Gastrocnemius medialis (tissue), 4 donors: Measurements from ENCODE around the gene REN. TPM values are rescaled to one million over a fixed set of nuclear protein-coding genes. Genes with fewer than 3 reads are reported as not detected.

Experiments
- ATAC-seq, 2 donors: fragments of 150-250 bp; one replicate each; pipeline ENCODE4 v1.9.1; 2016
- DNase-seq, 2 donors: peaks; one replicate each; pipeline ENCODE4 v3.0.0-alpha.2; 2019
- H3K27ac ChIP-seq, 4 donors: fragments of 200-600 bp; sonication (generic); 1 replicate in 1 of 4; 2 replicates in 3 of 4; pipeline ENCODE4 v1.5.1; 2016 to 2018; ENCODE audit warnings: mild to moderate bottlenecking in 2 of 4, moderate library complexity in 1 of 4
- H3K27me3 ChIP-seq, 3 donors: fragments of 200-600 bp; sonication (generic) in 2 of 3; 1 replicate in 1 of 3; 2 replicates in 2 of 3; pipeline versions ENCODE4 v1.5.1 to v1.6.0; 2016 to 2019; ENCODE audit warnings: mild to moderate bottlenecking in 1 of 3, moderate library complexity in 1 of 3
- H3K36me3 ChIP-seq, 2 donors: fragments of 200-600 bp; sonication (generic) in 1 of 2; one replicate each; pipeline ENCODE4 v1.5.1; 2017 to 2018
- H3K4me1 ChIP-seq, 2 donors: fragments of 200-600 bp; sonication (generic) in 1 of 2; one replicate each; pipeline ENCODE4 v1.5.1; 2016 to 2017; ENCODE audit warnings: mild to moderate bottlenecking in 2 of 2
- H3K4me3 ChIP-seq, 4 donors: fragments of 200-600 bp; sonication (generic) in 3 of 4; 1 replicate in 1 of 4; 2 replicates in 3 of 4; pipeline ENCODE4 v1.5.1; 2016 to 2019; ENCODE audit warnings: mild to moderate bottlenecking in 2 of 4
- H3K9me3 ChIP-seq, 3 donors: fragments of 200-600 bp; sonication (generic) in 2 of 3; 1 replicate in 1 of 3; 2 replicates in 2 of 3; pipeline ENCODE4 v1.5.1; 2016 to 2019
- POLR2A ChIP-seq, 2 donors: fragments of 450-650 bp; IDR thresholded peaks; one replicate each; pipeline ENCODE4 v1.6.1; 2017; ENCODE audit warnings: antibody characterized with exemption in 2 of 2, mild to moderate bottlenecking in 2 of 2, moderate library complexity in 2 of 2
- in situ Hi-C, 4 donors: fragments of 200-750 bp; cut with MboI; loops; one replicate each; pipeline versions ENCODE4 v1.15.0 to v1.8.0; 2017; ENCODE audit warnings: low sequenced_read_pairs in 4 of 4
- intact Hi-C: fragments of 100-400 bp; cut with DNase I; formaldehyde crosslinking; loops from one replicate; pipeline ENCODE4 v1.15.1; 2023; ENCODE audit warnings: low total_unique reads
- total RNA-seq, 4 donors: library from RNA; depleted of rRNA; stranded (reverse); fragments of >200 nt; gene quantifications; one replicate each; pipeline versions ENCODE4 v1.1.0 to v1.2.3, GENCODE V29; 2016
- TF ChIP-seq, protein P1 (sequence below), 5 experiments: fragments of 450-650 bp in 3 of 5; fragments of 200-600 bp in 2 of 5; sonication (generic) in 2 of 5; IDR thresholded peaks in 4 of 5; conservative IDR thresholded peaks in 1 of 5; 1 replicate in 4 of 5; 2 replicates in 1 of 5; pipeline ENCODE4 v1.5.1; 2016 to 2019; ENCODE audit warnings: antibody characterized with exemption in 5 of 5, mild to moderate bottlenecking in 3 of 5, moderate library complexity in 3 of 5

Gene REN
- total RNA-seq, 4 donors from 2014 or later, result 0.22 TPM; not detected in 3

DNA sequence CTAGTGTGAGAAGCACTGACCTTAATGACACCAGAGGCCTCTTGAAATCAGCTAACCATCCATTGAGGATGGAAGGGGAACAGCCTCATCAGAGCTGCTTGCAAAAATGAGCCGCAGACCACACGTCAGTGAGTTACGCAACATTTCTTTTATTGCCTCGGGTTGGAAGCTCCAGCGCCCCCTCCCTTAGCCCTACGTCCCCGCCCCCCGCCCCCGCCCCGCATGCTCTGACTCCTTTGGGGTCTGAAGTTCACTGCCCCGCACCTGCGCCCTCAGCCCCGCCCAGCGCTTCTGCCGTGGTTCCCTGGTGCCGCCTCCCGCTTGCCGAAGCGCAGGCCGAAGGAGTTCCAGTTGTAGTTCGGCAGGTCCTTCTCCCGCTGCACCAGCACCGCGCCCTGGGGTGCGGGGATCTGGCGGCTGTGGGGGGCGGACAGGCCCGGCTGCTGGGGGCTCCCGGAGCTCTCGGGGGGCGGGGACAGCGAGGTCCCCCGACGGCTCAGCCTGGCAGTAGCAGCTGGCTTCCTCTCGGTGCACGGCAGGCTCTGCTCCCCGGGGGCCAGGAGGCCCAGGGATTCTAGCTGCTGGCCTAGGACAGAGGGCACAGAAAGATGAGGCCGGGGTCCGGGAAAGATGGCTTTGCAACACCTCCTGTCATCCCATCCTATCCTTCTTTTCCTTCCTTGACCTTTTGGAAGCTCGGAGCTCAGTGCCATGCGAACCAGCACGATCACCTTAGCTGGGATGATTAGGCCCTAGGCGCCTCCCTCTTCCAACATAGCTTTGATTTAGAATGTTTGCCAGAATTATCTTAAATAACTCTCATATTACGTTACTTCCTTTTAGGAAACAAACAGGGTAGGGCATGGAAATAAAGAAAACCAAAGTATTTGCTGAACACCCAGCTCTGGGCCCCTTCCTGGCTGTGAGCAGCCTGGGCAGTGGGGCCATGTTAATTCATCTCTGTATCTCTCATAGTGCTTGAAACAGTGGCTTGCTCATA, 24.4 kb upstream of the REN start:
- H3K4me1 ChIP-seq, result peaks cover 0 to 5% of the 10 kb centered on the region in 2 donors
- intact Hi-C loops (no loop called here), in situ Hi-C loops (no loop called here)
- no peaks in the 10 kb centered on the region for H3K9me3 ChIP-seq
- no peak for TF ChIP-seq POLR2A (IDR thresholded peaks at IDR 0.05)
- TF ChIP-seq, protein P1, sequence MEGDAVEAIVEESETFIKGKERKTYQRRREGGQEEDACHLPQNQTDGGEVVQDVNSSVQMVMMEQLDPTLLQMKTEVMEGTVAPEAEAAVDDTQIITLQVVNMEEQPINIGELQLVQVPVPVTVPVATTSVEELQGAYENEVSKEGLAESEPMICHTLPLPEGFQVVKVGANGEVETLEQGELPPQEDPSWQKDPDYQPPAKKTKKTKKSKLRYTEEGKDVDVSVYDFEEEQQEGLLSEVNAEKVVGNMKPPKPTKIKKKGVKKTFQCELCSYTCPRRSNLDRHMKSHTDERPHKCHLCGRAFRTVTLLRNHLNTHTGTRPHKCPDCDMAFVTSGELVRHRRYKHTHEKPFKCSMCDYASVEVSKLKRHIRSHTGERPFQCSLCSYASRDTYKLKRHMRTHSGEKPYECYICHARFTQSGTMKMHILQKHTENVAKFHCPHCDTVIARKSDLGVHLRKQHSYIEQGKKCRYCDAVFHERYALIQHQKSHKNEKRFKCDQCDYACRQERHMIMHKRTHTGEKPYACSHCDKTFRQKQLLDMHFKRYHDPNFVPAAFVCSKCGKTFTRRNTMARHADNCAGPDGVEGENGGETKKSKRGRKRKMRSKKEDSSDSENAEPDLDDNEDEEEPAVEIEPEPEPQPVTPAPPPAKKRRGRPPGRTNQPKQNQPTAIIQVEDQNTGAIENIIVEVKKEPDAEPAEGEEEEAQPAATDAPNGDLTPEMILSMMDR (IDR thresholded peaks at IDR 0.05 in 4 of 5, conservative IDR thresholded peaks at IDR 0.05 in 1 of 5), result no peak
- no peak overlapping the region for H3K27ac ChIP-seq
- no peak for DNase-seq
- H3K36me3 ChIP-seq, result no peaks in the 10 kb centered on the region
- peak overlapping the region in 1 of 4 donors; percentile 22 for H3K4me3 ChIP-seq
- peaks cover 3 to 28% (median 12%) of the 10 kb centered on the region in 3 donors for H3K27me3 ChIP-seq
- no peak for ATAC-seq

DNA sequence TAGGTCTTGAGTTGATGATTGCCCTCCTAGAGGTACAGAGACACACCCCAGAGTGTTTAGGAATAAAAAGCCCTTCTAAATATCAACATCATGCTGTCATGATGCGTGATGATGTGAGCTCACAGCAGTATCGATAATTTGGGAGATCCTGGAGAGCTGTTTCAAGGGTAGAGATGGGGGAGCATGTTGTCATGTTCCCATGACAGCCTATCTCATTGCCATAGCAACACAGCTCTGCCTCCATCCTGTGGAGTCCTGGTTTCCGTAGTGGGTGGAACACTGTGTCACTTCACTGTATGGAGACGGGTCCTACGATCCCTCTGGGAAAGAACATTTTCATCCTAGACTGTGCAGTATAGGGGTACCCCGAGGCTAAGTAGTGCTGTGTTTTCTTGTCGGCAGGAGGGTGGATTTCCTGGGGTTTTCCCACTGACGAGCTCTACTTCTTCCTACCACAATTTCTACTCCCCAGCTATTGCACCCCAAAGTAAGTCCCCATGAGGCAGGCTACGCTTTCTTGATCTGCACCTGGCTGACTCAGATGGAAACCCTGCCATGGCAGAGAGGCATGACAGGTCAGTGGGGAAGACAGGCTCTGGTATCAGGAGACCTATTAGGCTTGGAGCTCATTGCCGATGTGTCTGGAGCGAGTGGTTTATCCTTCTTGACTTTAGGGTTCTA, 23.0 kb upstream of the REN start:
- Histone ChIP-seq H3K4me3 (no peak overlapping the region), H3K36me3 (no peaks in the 10 kb centered on the region), H3K9me3 (no peaks in the 10 kb centered on the region), H3K27ac (no peak overlapping the region), H3K27me3 (peaks cover 3 to 22% (median 12%) of the 10 kb centered on the region in 3 donors), H3K4me1 (peaks cover 0 to 5% of the 10 kb centered on the region in 2 donors)
- DNase-seq (no peak), ATAC-seq (no peak)
- intact Hi-C loops (no loop called here), in situ Hi-C loops (no loop called here)
- TF ChIP-seq POLR2A (IDR thresholded peaks at IDR 0.05), result no peak
- TF ChIP-seq, protein P1 (IDR thresholded peaks at IDR 0.05 in 4 of 5, conservative IDR thresholded peaks at IDR 0.05 in 1 of 5), result no peak

DNA sequence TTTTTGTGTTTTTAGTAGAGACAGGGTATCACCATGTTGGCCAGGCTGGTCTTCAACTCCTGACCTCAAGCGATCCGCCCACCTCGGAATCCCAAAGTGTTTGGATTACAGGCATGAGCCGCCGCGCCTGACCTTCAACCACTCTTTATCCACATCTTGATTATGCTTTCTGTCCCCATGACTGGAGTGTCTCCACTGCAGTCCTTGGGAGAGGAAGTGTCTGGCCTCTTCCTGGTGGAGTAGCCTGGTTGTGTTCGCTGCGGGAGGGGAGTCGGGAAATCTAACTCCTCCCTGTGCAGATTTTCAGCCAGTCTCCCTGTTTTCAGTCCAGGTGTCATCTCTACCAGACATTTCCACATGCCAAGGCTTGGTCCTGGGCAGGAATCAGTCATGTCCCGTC, 20.5 kb upstream of the REN start:
- DNase-seq (no peak), ATAC-seq (no peak)
- Histone ChIP-seq H3K27ac (no peak overlapping the region), H3K4me1 (peaks cover 0 to 3% of the 10 kb centered on the region in 2 donors), H3K27me3 (peaks cover 3 to 14% (median 12%) of the 10 kb centered on the region in 3 donors), H3K36me3 (no peaks in the 10 kb centered on the region), H3K4me3 (no peak overlapping the region), H3K9me3 (no peaks in the 10 kb centered on the region)
- intact Hi-C loops (no loop called here), in situ Hi-C loops (no loop called here)
- no peak for TF ChIP-seq POLR2A (IDR thresholded peaks at IDR 0.05)
- TF ChIP-seq, protein P1 (IDR thresholded peaks at IDR 0.05 in 4 of 5, conservative IDR thresholded peaks at IDR 0.05 in 1 of 5), result no peak

DNA sequence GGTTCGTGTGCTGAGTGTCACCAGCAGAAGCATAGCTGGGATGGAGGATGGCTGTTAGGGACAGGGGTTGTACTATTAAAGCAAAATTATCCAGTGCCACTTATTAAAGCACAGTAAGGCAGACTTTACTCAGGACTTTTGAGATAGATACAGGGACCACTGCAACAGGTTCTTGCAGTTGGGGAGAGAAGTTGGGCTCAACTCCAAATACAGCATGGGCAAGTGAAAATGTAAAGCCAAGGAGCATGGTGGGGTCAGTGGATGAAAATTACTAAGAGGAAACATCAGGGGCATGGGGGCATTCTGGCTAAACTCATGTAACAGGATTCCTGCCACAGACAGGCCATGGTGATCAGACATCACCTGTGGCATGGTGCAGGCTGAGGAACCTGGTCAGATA, 15.0 kb upstream of the REN start:
- no peak for ATAC-seq
- in situ Hi-C loops, result no loop called here
- no peak for TF ChIP-seq POLR2A (IDR thresholded peaks at IDR 0.05)
- TF ChIP-seq, protein P1 (IDR thresholded peaks at IDR 0.05 in 4 of 5, conservative IDR thresholded peaks at IDR 0.05 in 1 of 5), result no peak

More for the DNA sequence above, 15.0 kb upstream of the REN start:
- DNase-seq, result no peak
- intact Hi-C loops, result no loop called here
- Histone ChIP-seq H3K9me3 (no peaks in the 10 kb centered on the region), H3K36me3 (no peaks in the 10 kb centered on the region), H3K27ac (no peak overlapping the region), H3K4me1 (no peaks in the 10 kb centered on the region), H3K4me3 (no peak overlapping the region), H3K27me3 (no peaks in the 10 kb centered on the region)
